Measurements from ENCODE around the gene LMAN1L.

LMAN1L gene

DNA sequence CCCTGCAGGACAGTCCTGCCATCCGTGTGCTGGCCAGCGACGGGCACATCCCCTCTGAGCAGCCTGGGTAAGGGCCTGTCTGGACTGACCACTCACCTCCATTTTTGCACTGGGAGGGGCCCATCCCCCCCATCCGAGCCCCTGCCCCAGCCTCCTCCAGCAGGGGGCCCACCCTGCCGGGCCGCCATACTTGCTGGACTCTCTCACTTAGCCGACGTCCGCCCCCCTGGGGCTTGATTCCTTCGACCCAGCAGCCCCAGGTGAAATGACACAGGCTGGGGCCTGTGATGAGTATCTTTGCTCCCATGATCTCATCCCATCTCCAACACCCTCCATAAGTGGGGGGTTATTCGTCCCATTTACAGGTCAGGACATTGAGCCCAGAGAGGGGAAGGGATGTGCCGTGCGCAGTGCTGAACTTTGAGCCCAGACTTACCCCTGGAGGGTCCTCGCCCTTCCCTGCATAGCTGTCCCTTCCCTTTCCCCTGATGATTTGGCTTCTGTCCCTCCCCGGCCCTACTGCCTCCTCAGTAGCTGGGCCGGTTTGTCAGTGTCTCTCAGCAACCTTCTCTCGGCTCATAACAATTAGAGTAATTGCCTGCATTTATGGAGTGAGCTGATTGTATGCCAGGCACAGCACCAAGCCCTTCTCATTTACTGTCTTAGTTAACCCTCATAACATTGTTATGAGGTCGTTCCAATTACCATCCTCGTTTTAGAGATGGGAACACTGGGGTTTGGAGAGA is 4.2 kb downstream of the LMAN1L start:
- no peak for DNase-seq (ENCODE audit: low read depth)

- no peak for DNase-seq (ENCODE audit: low read depth)
Measured at GRCh38 chr15:74817370-74817737, 4.7 kb downstream of the LMAN1L start.

GRCh38 chr15:74820056-74820455 is 7.4 kb downstream of the LMAN1L start:
- no peak for DNase-seq (ENCODE audit: low read depth)

- DNase-seq (ENCODE audit: low read depth), result no peak
Measured at GRCh38 chr15:74821091-74821789, 8.6 kb downstream of the LMAN1L start.

DNA sequence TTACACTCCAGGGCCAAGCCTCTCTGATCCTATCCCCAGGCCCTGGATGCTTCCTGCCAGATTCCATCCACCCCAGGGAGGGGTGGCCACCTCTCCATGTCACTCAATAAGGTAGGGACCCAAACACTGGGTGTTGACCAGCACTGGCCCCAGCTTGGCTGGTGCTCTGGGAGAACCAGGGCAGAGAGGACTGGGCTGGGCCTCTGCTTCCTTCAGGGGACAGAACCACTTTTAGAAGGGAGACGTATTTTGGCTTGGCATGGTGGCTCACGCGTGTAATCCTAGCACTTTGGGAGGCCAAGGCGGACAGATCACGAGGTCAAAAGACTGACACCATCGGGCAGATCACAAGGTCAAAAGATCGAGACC is 9.1 kb downstream of the LMAN1L start:
- DNase-seq (ENCODE audit: low read depth), result no peak

- DNase-seq (ENCODE audit: low read depth), result no peak
Measured at GRCh38 chr15:74822233-74822632, 9.6 kb downstream of the LMAN1L start.

- DNase-seq (ENCODE audit: low read depth), result no peak
Measured at GRCh38 chr15:74823324-74823723, 10.7 kb downstream of the LMAN1L start.

DNA sequence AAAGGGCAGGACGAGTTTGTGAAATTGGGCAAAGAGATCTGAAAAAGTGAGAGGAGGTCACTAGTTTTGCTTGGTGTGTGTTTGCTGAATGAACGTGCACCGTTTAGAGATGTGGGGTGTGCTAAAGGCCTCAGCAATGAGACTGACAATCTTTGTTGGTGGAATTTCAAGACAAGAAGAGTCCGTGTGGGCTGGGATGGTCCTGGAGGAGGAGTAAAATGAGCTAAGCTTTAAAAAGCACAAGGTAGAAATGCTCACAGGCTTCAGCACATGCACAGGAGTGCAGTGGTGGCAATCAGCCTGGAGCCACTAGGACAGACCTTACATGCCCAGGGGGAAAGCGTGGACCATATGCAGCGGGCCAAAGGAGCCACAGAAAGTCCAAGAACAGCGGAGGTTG is 12.3 kb downstream of the LMAN1L start:
- no peak for DNase-seq (ENCODE audit: low read depth)

DNA sequence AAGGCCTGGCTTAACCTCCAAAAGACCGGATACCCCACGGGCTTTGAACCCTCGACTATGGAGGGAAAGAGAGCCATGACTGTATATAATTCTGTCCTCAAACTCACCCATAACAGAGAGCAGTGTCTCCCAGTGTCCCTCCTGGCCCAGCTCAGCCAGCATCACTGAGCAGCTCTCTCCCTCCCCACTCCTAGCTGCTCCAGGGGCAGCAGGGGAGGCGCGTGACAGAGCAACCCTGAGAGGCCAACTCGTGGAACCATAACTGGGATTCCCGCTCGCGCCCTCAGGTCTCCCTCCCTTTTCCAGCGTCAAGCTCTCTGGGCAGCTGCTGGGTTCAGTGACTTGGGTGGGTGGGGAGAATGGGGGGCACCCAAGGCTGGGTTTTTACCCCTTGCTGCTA is 13.2 kb downstream of the LMAN1L start:
- DNase-seq (ENCODE audit: low read depth), result no peak

- DNase-seq (ENCODE audit: low read depth), result no peak
Measured at GRCh38 chr15:74826364-74826819, 13.8 kb downstream of the LMAN1L start, which contains the start of gene CPLX3. Gene CPLX3, plus strand, starts transcription at chr15:74826627. Its CDS starts 77 bp downstream, at chr15:74826704.

DNA sequence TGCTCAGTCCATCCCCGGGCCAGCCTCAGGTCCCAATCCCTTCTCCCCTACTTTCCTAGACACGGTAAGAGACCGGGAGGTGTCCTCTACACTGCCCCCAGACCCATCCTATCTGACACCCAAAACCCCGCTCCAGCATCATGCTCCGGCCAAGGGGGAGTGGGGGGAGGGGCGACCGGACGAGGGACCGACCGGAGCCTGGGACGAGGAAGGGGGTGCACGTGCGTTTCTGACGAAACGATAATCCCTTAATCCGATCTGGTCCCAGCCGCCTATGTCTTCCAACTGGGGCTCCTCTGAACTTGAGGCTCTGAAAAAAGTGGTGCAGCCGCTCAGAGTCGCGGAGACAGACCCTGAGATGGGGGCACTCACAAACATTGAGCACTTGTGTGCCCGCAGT is 14.3 kb downstream of the LMAN1L start:
- no peak for DNase-seq (ENCODE audit: low read depth)

GRCh38 chr15:74827614-74828013 is 15.0 kb downstream of the LMAN1L start:
- no peak for DNase-seq (ENCODE audit: low read depth)

DNA sequence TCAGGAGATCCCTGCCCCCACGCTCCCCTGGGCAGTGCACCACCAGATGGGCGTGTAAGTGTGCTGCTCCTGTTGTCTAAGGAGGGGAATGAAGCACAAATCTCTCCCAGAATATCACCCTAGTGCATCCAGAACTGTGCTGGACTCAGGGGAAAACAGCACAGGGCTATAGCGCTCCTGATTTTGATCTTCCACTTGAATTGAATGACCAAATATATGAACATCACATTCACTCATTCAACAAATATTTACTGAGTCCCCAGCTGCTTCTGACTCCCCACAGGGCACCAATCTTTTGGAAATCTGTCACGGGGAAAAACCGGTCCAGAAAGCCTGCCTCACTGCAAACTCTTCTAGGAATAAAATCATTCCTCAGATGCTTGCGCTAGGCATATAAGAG is 16.2 kb downstream of the LMAN1L start:
- DNase-seq (ENCODE audit: low read depth), result no peak

DNA sequence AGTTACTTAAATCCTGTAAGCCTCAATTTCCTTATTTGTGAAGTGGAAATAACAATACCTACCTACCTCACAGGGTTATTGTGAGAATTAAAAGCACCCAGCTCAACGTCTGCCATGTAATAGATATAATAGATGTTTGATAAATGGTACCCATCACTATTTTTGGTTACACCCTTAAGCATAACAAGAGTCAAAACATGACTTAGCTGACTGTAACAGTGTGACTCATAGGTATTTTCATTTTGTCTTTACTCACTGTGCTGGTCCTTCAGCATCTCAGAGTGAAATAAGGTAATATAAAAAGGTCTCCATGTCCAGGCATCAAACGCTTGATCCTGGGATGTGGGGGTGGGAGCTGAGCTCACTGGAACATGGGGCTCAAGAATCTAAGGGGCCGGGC is 16.9 kb downstream of the LMAN1L start:
- no peak for DNase-seq (ENCODE audit: low read depth)

DNA sequence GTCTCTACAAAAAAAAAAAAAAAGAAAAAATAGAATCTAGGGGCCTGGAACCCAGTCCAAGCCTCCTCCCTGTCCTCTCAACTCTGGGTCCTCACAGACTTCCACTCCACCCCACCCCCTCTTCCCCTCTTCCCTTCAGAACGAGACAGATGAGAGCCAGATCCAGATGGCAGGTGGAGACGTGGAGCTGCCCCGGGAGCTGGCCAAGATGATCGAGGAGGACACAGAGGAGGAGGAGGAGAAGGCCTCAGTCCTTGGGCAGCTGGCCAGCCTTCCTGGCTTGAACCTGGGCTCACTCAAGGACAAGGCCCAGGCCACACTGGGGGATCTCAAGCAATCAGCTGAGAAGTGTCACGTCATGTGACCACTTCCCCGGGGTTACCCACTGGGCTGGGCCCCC is 17.4 kb downstream of the LMAN1L start:
- no peak for DNase-seq (ENCODE audit: low read depth)

- no peak for DNase-seq (ENCODE audit: low read depth)
Measured at GRCh38 chr15:74830868-74831267, 18.2 kb downstream of the LMAN1L start.

DNA sequence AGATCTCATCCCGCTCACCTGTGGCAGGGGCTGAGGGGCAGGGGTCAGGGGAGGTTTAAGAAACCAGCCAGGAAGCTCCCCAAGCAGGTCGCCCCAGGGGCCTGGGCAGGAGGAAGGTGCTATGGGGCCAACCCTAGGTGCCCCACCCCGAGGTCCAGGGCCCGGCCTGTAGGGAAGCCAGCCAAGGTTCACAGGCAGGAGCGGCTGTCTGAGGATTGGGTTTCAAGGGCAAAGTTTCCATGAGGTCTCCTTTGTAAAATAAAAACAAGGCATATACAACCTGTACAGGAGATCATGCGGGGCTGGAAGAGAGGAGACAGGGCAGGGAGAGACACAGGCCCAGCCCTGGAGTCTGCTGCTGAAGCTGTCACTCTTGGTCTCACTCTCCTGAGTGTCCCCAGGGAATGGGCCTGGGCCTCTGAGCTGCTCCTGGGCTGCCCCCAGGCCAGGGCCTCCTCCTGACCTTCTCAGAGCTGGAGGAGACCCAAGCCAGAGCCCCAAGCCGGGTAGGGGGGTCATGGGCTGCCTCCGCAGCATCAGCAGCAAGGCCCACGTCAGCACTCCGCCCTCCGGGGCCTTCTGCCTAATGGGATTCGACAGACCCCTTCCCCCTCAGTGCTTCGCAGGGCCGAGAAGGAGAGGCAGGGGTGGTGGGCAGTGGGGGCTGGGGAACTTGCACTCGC is 19.3 kb downstream of the LMAN1L start:
- DNase-seq (ENCODE audit: low read depth), result no peak

DNA sequence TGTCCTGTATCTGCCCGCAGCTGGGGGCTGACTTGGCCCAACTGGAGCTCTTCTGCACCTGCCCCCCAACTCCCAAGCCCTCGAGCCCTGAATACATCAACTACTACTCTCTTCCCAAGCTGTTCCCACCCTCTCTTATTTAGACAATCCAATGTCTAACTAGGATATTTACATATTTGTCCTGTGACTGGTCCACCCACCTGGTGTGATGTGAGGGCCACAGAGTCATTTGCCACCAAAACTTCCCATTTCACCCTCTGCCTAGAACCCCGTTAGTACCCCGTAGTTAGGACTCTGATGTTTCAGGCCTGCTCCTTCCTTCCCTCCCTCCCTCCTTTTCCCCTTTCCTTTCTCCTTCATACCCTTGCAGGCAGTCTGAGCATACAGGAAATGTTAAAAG is 20.2 kb downstream of the LMAN1L start:
- no peak for DNase-seq (ENCODE audit: low read depth)

- DNase-seq (ENCODE audit: low read depth), result no peak
Measured at GRCh38 chr15:74833376-74834107, 20.9 kb downstream of the LMAN1L start.

GRCh38 chr15:74835312-74835823 is 22.7 kb downstream of the LMAN1L start:
- no peak for DNase-seq (ENCODE audit: low read depth)

GRCh38 chr15:74836846-74837245 is 24.2 kb downstream of the LMAN1L start:
- DNase-seq (ENCODE audit: low read depth), result no peak

DNA sequence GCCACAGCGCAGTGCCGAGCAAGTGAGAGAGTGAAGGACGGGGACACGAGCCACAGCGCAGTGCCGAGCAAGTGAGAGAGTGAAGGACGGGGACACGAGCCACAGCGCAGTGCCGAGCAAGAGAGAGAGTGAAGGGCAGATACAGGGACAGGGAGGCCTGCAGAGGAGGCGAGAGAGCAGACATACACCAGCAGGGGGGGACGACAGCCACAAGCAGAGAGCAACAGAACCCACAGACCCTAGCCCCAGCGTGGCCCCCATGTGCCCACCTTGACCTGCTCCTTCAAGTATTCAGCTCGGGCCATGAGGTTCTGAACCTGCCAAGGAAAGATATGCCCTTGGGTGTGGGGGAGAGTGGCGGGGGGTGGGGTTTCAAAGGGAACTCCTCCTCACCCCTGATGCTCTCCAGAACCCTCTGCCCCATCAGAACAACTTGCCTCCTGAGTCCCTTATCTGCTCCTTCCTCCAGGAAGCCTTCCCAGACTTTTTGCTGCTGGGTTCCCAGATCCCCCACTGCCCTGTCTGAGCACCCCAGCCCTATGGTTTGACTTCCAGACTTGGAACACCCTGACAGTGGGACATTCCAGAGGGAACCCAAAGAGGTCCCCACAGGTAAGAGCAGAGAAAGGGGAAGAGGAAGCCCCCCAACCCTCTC is 25.0 kb downstream of the LMAN1L start:
- DNase-seq (ENCODE audit: low read depth), result no peak

Data from GM04503 (cell line).